Fibroblast of lung (primary cell): ENCODE results near the gene RASSF3. TPM values are rescaled to one million over a fixed set of nuclear protein-coding genes. Genes with fewer than 3 reads are reported as not detected.
A peak's percentile ranks its signal among the peaks of the same experiment; 100 is the strongest.
"Not testable (repeated sequence)": the region's sequence is repeated elsewhere in the genome, so short reads cannot be mapped to it uniquely, and the experiment has no call there.

Source experiments
- DNase-seq, 2 donors: peaks; one replicate each; pipeline versions ENCODE4 v3.0.0 to v3.0.0-alpha.2; 2010; ENCODE audit warnings: low read depth in 2 of 2
- H2AFZ ChIP-seq: 2 replicates; pipeline ENCODE4 v1.5.1; 2012; ENCODE audit warnings: low read length, control low read depth, inconsistent platforms
- H3K27ac ChIP-seq: 2 replicates; pipeline ENCODE4 v1.5.1; 2011; ENCODE audit warnings: low read length, control low read depth; ENCODE audit not compliant: insufficient read depth
- H3K27me3 ChIP-seq: 2 replicates; pipeline ENCODE4 v1.5.1; 2011; ENCODE audit warnings: mild to moderate bottlenecking, low read length; ENCODE audit not compliant: control insufficient read depth, insufficient read depth
- H3K36me3 ChIP-seq: 2 replicates; pipeline ENCODE4 v1.5.1; 2011; ENCODE audit warnings: low read length; ENCODE audit not compliant: control insufficient read depth, insufficient read depth
- H3K4me1 ChIP-seq: 2 replicates; pipeline ENCODE4 v1.5.1; 2011; ENCODE audit warnings: low read length; ENCODE audit not compliant: control insufficient read depth, insufficient read depth; ENCODE audit errors: extremely low read depth
- H3K4me2 ChIP-seq: 2 replicates; pipeline ENCODE4 v1.5.1; 2011; ENCODE audit warnings: low read length, control low read depth; ENCODE audit not compliant: insufficient read depth; ENCODE audit errors: extremely low read depth
- H3K4me3 ChIP-seq, 4 experiments: fragments of 200-600 bp in 1 of 4; sonication (generic) in 1 of 4; replicated peaks in 1 of 4; 2 replicates each; pipeline ENCODE4 v1.5.1; 2011 to 2016; ENCODE audit warnings: low read length in 4 of 4, low read depth in 3 of 4, mild to moderate bottlenecking in 3 of 4, control low read depth in 2 of 4, inconsistent platforms in 1 of 4, mixed read lengths in 1 of 4; ENCODE audit not compliant: insufficient read depth in 1 of 4; ENCODE audit errors: control extremely low read depth in 1 of 4
- H3K79me2 ChIP-seq: 2 replicates; pipeline ENCODE4 v1.5.1; 2012; ENCODE audit warnings: mild to moderate bottlenecking, low read length, inconsistent platforms; ENCODE audit not compliant: control insufficient read depth, insufficient read depth
- H3K9ac ChIP-seq: 2 replicates; pipeline ENCODE4 v1.5.1; 2011; ENCODE audit warnings: mild to moderate bottlenecking, low read length, control low read depth; ENCODE audit not compliant: insufficient read depth
- H3K9me3 ChIP-seq: 2 replicates; pipeline ENCODE4 v1.5.1; 2012; ENCODE audit warnings: low read depth, low read length; ENCODE audit not compliant: control insufficient read depth, insufficient read depth
- H4K20me1 ChIP-seq: 2 replicates; pipeline ENCODE4 v1.5.1; 2011; ENCODE audit warnings: low read length; ENCODE audit not compliant: control insufficient read depth, insufficient read depth; ENCODE audit errors: extremely low read depth
- EZH2 ChIP-seq: IDR thresholded peaks from 2 replicates; pipeline ENCODE4 v1.5.1; 2012; ENCODE audit warnings: low read length, control low read depth, mild to moderate bottlenecking; ENCODE audit errors: missing control alignments
- polyA plus RNA-seq, 2 donors: library from polyadenylated mRNA; depleted of rRNA in 1 of 2; stranded (reverse) in 1 of 2; unstranded in 1 of 2; fragments of >200 nt; gene quantifications; 2 replicates each; pipeline ENCODE4 v1.2.1, GENCODE V29; 2011 to 2012; ENCODE audit warnings: missing spikeins in 1 of 2
- total RNA-seq: library from RNA; depleted of rRNA; stranded (reverse); fragments of >200 nt; gene quantifications from 2 replicates; pipeline ENCODE4 v1.2.1, GENCODE V29; 2014
- TF ChIP-seq, protein P1 (sequence below), 2 donors: IDR thresholded peaks in 1 of 2; conservative IDR thresholded peaks in 1 of 2; 1 replicate in 1 of 2; 2 replicates in 1 of 2; pipeline ENCODE4 v1.5.1; 2011 to 2012; ENCODE audit warnings: low read length in 2 of 2, control low read depth in 1 of 2, inconsistent platforms in 1 of 2, low read depth in 1 of 2, mild to moderate bottlenecking in 1 of 2

The RASSF3 gene
- total and polyA plus RNA-seq, 2 donors (not counting 1 experiment from before 2014, with no cell fraction given): 37.7 to 45.9 TPM

DNA sequence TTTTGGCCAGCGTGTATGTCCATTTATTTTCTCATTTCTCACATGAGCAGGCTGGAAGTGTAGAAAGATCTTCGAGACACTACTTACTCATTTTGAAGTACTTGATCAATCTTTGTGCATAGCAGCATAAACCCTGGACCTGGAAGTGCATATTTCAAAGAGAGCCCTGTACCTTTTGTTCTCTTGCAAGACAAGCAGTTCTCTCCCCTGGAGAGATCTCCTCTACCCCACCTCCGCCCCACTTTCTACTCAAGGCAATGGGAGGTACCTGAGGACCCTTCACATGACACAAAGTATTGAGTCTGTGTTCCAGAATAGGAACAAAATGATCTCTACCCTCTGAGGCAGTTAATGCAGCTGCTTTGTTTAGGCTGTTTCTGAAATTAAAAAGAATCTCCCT is 27.4 kb upstream of the RASSF3 start:
- no peak overlapping the region for H2AFZ ChIP-seq
- H3K4me1 ChIP-seq: peaks cover 8% of the 10 kb centered on the region
- no peaks in the 10 kb centered on the region for H3K79me2 ChIP-seq
- no peak for DNase-seq
- H3K27me3 ChIP-seq: no peaks in the 10 kb centered on the region
- no peaks in the 10 kb centered on the region for H3K36me3 ChIP-seq
- H3K27ac ChIP-seq: no peak overlapping the region
- TF ChIP-seq, protein P1, sequence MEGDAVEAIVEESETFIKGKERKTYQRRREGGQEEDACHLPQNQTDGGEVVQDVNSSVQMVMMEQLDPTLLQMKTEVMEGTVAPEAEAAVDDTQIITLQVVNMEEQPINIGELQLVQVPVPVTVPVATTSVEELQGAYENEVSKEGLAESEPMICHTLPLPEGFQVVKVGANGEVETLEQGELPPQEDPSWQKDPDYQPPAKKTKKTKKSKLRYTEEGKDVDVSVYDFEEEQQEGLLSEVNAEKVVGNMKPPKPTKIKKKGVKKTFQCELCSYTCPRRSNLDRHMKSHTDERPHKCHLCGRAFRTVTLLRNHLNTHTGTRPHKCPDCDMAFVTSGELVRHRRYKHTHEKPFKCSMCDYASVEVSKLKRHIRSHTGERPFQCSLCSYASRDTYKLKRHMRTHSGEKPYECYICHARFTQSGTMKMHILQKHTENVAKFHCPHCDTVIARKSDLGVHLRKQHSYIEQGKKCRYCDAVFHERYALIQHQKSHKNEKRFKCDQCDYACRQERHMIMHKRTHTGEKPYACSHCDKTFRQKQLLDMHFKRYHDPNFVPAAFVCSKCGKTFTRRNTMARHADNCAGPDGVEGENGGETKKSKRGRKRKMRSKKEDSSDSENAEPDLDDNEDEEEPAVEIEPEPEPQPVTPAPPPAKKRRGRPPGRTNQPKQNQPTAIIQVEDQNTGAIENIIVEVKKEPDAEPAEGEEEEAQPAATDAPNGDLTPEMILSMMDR (conservative IDR thresholded peaks at IDR 0.05 in 1 of 2, IDR thresholded peaks at IDR 0.05 in 1 of 2; ENCODE audit: low read depth in 1 of 2, low read length in 2 of 2): no peak
- TF ChIP-seq EZH2: no peak
- H3K4me3 ChIP-seq: no peak overlapping the region
- no peak overlapping the region for H3K9ac ChIP-seq
- H3K4me2 ChIP-seq: no peak overlapping the region
- no peaks in the 10 kb centered on the region for H3K9me3 ChIP-seq
- no peaks in the 10 kb centered on the region for H4K20me1 ChIP-seq

DNA sequence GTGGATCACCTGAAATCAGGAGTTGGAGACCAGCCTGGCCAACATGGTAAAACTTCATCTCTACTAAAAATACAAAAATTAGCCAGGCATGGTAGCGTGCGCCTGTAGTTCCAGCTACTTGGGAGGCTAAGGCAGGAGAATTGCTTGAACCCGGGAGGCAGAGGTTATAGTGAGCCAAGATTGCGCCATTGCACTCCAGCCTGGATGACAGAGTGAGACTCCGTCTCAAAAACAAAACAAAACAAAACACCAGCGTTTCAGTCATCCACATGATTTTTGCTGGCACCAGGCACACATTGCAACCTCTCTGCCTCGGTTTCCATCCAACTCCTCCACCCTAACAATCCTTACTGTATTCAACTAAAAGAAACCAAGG is 26.9 kb upstream of the RASSF3 start:
- Histone ChIP-seq H3K4me3 (peak overlapping the region in 1 of 4 experiments; percentile 28), H2AFZ (peak overlapping the region; percentile 83)
- DNase-seq: not testable (repeated sequence)

DNA sequence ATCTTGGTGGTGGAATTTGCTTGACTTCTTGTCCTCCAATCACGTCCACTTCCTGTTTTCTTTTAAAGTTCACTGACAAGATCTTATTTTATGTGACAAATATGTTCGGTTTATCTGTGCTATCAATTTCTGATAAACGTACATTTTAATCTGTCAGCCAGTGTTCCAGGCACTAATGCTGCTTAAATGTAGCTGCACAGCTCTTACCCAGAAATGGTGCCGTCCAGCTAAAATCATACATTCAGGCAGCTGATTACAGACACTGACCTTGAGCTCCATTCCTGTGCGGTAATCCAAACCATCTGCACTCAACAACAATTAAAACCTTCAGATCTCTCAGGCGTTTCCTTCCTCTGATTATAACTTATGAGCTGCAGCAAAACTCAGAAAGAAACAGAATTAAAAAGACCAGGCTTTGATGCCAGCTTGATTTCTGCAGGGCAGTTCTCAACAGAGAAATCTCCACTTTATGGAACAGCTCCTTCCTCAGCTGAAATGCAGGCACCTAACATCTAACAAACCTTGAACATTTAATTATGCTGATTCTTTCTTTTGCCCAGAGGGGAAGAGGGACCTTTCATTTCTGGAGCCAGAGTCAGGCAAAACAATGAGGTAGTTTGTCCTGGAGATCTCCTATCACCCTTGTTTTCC is 26.4 kb upstream of the RASSF3 start:
- no peak for TF ChIP-seq EZH2
- TF ChIP-seq, protein P1 (conservative IDR thresholded peaks at IDR 0.05 in 1 of 2, IDR thresholded peaks at IDR 0.05 in 1 of 2; ENCODE audit: low read depth in 1 of 2, low read length in 2 of 2): no peak
- Histone ChIP-seq H3K27me3 (no peaks in the 10 kb centered on the region), H3K4me2 (peak overlapping the region; percentile 62), H3K4me1 (peaks cover 8% of the 10 kb centered on the region), H4K20me1 (no peaks in the 10 kb centered on the region), H3K4me3 (peak overlapping the region in 1 of 4 experiments; percentile 28), H3K27ac (peak overlapping the region; percentile 13), H2AFZ (peak overlapping the region; percentile 83), H3K9me3 (no peaks in the 10 kb centered on the region), H3K9ac (no peak overlapping the region), H3K79me2 (no peaks in the 10 kb centered on the region), H3K36me3 (no peaks in the 10 kb centered on the region)
- DNase-seq: peak in 1 of 2 donors; percentile 33

More for the DNA sequence above, 26.9 kb upstream of the RASSF3 start:
- not testable (repeated sequence) for H3K79me2 ChIP-seq, H3K27me3 ChIP-seq, H3K4me1 ChIP-seq, H4K20me1 ChIP-seq, H3K36me3 ChIP-seq, H3K9ac ChIP-seq, H3K9me3 ChIP-seq
- Histone ChIP-seq H3K4me2 (peak overlapping the region; percentile 62), H3K27ac (peak overlapping the region; percentile 13)
